K562 (cell line): ENCODE measurements around the gene NHSL2.

Source experiments
- CHCHD3 ChIP-seq: fragments of 250-450 bp; sonication (Bioruptor Pico); IDR thresholded peaks from 2 replicates; pipeline ENCODE4 v2.1.2; 2022; ENCODE audit warnings: mild to moderate bottlenecking
- NR2C1 ChIP-seq, 2 experiments: fragments of 450-650 bp; IDR thresholded peaks; 2 replicates each; pipeline ENCODE4 v1.6.1; 2017; ENCODE audit warnings: mild to moderate bottlenecking in 2 of 2, antibody characterized with exemption in 1 of 2, inconsistent platforms in 1 of 2, missing compliant biosample characterization in 1 of 2, missing genetic modification characterization in 1 of 2
- POLR2A ChIP-seq: fragments of 450-650 bp; conservative IDR thresholded peaks from 2 replicates; pipeline ENCODE4 v1.6.1; 2016
- SMARCE1 ChIP-seq: fragments of 450-650 bp; IDR thresholded peaks from 2 replicates; pipeline ENCODE4 v1.7.1; 2016; ENCODE audit warnings: mild to moderate bottlenecking
- ZNF263 ChIP-seq: sonication (generic); formaldehyde crosslinking; IDR thresholded peaks from 2 replicates; pipeline ENCODE4 v1.8.0; 2022; ENCODE audit warnings: mild to moderate bottlenecking, missing genetic modification reagents, borderline replicate concordance
- TF ChIP-seq, protein P1 (sequence below): fragments of 450-650 bp; formaldehyde crosslinking; IDR thresholded peaks from 2 replicates; pipeline ENCODE4 v1.4.0; 2022; ENCODE audit warnings: missing genetic modification characterization

DNA sequence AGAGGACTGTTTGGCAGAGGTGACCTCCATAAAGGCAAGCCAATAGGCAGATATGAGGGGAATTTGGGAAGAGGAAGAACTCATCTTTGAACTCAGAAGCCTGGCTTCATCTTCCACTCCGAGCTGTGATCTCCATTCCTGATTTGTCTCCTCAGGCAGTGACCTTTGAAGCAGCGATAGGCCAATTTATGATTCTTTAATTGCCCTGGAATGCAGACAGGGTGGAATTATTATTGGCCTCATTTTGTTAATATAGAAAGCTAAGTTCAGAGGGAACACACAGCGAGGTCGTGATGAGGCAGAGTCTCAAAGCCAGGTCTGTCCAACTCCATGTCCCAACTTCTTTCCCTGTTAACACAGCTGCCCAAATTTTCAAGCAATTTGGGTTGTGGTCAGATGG lies 204.2 kb downstream of the NHSL2 start:
- TF ChIP-seq POLR2A, result no peak
- TF ChIP-seq NR2C1 (IDR thresholded peaks at IDR 0.05), result no peak
- no peak for TF ChIP-seq NR2C1 (tag; IDR thresholded peaks at IDR 0.05)
- no peak for TF ChIP-seq SMARCE1
- no peak for TF ChIP-seq CHCHD3 (CRISPR knock-in tag)
- TF ChIP-seq, protein P1, sequence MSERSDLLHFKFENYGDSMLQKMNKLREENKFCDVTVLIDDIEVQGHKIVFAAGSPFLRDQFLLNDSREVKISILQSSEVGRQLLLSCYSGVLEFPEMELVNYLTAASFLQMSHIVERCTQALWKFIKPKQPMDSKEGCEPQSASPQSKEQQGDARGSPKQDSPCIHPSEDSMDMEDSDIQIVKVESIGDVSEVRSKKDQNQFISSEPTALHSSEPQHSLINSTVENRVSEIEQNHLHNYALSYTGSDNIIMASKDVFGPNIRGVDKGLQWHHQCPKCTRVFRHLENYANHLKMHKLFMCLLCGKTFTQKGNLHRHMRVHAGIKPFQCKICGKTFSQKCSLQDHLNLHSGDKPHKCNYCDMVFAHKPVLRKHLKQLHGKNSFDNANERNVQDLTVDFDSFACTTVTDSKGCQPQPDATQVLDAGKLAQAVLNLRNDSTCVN, result no peak
- no peak for TF ChIP-seq ZNF263
